Erythroblast (primary cell): ENCODE data around the gene RCN2.

Source experiments
- DNase-seq, 2 experiments: peaks; one replicate each; lab custom pipeline; 2025; lab: John Stamatoyannopoulos, UW
- GATA1 ChIP-seq: IDR thresholded peaks from 2 replicates; pipeline ENCODE4 v1.6.1; 2011; ENCODE audit warnings: low read depth, mild to moderate bottlenecking, control low read depth, low read length, moderate library complexity
- POLR2A ChIP-seq: IDR thresholded peaks from 2 replicates; pipeline ENCODE4 v1.6.1; 2011; ENCODE audit warnings: mild to moderate bottlenecking, low read length

The RCN2 gene

DNA sequence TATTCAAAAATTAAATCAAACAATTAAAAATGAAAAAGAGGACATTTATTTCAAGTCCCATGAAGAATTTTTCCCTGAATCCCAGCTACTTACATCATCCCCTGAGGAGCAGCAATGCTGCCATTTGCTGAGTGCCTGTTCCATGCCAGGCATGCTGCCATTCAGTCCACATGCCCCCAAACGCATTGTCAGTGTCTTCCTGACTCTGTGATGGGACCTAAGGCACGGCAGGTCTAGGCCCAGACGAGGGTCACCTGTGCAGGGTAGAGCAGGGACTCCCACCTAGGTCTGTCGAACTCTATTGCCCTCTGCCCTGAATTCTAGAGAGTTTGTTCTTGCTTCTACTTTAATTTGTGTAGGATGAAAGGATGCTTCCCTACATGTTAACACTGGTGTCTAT, 70.4 kb downstream of the RCN2 start:
- TF ChIP-seq POLR2A = no peak
- TF ChIP-seq GATA1 = no peak
- no peak for DNase-seq

DNA sequence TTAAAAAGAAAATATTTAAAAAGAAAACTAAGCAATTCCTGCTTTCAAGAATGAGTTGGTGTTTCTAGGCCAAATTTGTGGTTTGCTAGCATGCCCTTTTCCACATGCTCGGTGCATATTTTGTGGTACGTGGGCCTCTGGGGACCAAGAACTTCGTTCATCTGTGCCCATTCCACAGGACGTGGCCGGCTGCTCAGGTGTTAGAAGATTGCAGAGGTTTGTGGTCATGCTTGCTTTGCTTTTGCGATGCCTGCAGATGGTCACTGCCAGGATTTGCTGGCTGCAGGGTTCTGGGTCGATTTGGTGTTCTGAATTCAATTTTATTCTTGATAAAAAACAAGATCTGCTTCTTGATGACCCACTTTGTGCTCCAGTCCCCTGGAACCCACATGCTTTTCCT, 70.9 kb downstream of the RCN2 start:
- no peak for DNase-seq
- no peak for TF ChIP-seq GATA1
- TF ChIP-seq POLR2A = no peak

DNA sequence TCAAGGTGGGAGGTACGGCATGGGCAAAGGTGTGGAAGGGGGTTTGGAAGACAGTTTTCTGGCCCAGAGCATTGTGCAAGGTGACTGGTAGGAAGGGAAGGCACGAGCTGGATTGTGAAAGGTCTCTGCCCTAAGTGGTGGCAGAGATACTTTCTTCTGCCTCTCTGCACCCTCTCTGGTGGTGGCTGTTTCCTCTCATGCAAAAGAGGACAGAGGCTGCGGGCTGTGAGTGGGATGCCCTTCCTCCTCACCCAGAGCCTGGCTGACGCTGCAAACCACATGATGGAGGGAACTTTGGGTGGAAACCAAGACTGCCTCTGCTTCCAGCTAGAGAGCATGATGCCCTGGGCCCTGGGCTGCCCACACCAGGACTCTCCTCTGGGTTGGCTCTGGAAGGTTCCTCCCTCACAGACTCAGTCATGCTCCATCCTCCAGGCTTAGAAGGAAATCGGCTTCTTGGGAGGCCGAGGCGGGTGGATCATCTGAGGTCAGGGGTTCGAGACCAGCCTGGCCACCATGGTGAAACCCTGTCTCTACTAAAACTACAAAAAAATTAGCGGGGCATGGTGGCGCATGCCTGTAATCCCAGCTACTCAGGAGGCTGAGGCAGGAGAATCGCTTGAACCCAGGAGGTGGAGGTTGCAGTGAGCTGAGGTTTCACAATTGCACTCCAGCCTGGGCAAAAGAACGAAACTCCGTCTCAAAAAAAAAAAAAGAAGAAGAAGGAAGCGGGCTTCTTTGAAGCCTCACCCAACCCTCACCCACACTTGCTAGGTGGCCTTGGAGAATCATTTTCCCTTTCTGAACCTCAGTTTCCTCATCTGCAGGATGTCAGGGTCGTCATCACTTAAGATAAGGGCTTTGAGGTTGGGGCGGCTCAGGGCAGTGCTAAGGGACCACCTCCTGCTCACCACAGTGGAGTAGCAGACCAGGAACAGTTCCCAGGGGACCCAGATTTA, 71.7 kb downstream of the RCN2 start:
- TF ChIP-seq POLR2A (no peak), GATA1 (no peak)
- no peak for DNase-seq
